ENCODE measurements around the gene IL17A. TPM values are rescaled to one million over a fixed set of nuclear protein-coding genes. Genes with fewer than 3 reads are reported as not detected.

IL17A gene
- total RNA-seq, 1 experiment from 2014 or later, result not detected

DNA sequence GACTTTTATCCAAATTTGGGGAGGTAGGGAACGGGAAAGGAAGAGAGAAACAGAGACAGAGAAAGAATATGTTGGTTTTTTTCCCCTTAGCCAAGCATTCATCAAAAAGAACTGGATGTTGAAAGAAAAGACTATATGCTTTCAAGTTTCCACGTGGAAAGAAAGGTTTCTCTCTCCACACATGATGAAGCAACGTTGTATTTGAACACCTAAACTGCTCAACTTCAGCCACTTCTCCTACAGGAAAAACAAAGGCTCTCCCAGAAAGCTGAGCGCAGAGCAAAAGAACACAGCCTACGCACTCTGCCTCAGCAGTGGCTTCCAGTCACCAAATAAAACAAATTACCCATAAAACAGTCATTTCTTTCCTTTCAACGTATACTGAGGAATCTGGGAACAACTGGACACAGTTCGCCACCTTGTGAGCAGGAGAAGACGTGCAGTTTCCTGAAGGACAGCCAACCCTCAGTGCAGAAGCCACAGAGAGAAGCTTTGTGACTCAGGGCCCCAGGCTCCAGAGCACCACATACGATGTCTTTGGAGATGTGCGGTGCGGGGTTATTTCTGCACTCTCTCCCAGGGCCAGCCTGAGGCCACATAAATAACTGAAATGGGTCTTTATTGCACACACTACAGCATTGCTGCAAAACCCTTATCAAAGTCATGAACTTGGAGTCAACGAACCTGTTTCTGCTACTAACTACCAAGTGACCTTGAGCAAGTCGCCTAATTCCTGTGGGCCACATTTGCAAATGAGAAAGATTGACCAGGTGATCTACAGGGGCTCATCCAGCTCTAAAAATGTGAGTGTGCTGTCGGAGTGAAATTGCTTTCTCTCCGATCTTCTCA is 48.0 kb downstream of the IL17A start:
- H3K4me3 ChIP-seq (ENCODE audit: low read depth in 2 of 2, low read length in 2 of 2), result no peak overlapping the region
- no peak overlapping the region for H3K27ac ChIP-seq (ENCODE audit: low read length)
- CTCF ChIA-PET, result interaction anchor here (0.5 to 0.6 kb wide), 2 partner anchors 71 to 659 kb away, joined by 3 read pairs; no protein-coding TSS in a partner anchor
- ATAC-seq, result peak; percentile 98
- no peaks in the 10 kb centered on the region; the same call in 1 of the 2 replicates for H3K4me1 ChIP-seq (ENCODE audit: control insufficient read depth, insufficient read depth, low read length)
- POLR2A ChIA-PET, result no interaction called here
- H3K9me3 ChIP-seq (ENCODE audit: control insufficient read depth, insufficient read depth, low read depth, low read length), result no peaks in the 10 kb centered on the region
- BruUV-seq (replicated peaks), result no TSS peak
- no peaks in the 10 kb centered on the region for H3K36me3 ChIP-seq (ENCODE audit: control insufficient read depth, insufficient read depth, low read length)
- peaks cover 12% of the 10 kb centered on the region for H3K27me3 ChIP-seq (ENCODE audit: control insufficient read depth, insufficient read depth, low read length)
- in situ Hi-C loops (cut with HindIII; ENCODE audit: low pct_unique_long_range_greater_than_20kb, low sequenced_read_pairs) (no loop called here), intact Hi-C loops (cut with micrococcal nuclease; ENCODE audit: unreplicated experiment) (loop anchor here (1.0 kb wide), 1 partner anchor 71 kb away; no protein-coding TSS in a partner anchor)
- TF ChIP-seq CTCF (IDR thresholded peaks at IDR 0.05) (peak; percentile 79), POLR2AphosphoS5 (IDR thresholded peaks at IDR 0.05; ENCODE audit: low read depth, low read length) (no peak)
- TF ChIP-seq, protein P1, sequence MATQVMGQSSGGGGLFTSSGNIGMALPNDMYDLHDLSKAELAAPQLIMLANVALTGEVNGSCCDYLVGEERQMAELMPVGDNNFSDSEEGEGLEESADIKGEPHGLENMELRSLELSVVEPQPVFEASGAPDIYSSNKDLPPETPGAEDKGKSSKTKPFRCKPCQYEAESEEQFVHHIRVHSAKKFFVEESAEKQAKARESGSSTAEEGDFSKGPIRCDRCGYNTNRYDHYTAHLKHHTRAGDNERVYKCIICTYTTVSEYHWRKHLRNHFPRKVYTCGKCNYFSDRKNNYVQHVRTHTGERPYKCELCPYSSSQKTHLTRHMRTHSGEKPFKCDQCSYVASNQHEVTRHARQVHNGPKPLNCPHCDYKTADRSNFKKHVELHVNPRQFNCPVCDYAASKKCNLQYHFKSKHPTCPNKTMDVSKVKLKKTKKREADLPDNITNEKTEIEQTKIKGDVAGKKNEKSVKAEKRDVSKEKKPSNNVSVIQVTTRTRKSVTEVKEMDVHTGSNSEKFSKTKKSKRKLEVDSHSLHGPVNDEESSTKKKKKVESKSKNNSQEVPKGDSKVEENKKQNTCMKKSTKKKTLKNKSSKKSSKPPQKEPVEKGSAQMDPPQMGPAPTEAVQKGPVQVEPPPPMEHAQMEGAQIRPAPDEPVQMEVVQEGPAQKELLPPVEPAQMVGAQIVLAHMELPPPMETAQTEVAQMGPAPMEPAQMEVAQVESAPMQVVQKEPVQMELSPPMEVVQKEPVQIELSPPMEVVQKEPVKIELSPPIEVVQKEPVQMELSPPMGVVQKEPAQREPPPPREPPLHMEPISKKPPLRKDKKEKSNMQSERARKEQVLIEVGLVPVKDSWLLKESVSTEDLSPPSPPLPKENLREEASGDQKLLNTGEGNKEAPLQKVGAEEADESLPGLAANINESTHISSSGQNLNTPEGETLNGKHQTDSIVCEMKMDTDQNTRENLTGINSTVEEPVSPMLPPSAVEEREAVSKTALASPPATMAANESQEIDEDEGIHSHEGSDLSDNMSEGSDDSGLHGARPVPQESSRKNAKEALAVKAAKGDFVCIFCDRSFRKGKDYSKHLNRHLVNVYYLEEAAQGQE (IDR thresholded peaks at IDR 0.05; ENCODE audit: insufficient read depth in 1 of 2, low read depth in 2 of 2, low read length in 1 of 2), result no peak
- DNase-seq (ENCODE audit: low read depth, low spot score), result peak; percentile 15

Small RNA genes lying within 50 kb of the gene (microRNA-seq; reads per million reads assigned to microRNA genes)
- not detected for gene MIR133B (ENCODE audit: unreplicated experiment)
- not detected for gene MIR206 (ENCODE audit: unreplicated experiment)

Other genes with a start within 250 kb of the IL17A start
- gene PKHD1, start 98.8 kb upstream of the IL17A start, total RNA-seq (2021; ENCODE audit: unreplicated experiment), result not detected
- gene IL17F, start 58.1 kb downstream of the IL17A start, total RNA-seq (2021; ENCODE audit: unreplicated experiment), result not detected
- gene MCM3, start 98.4 kb downstream of the IL17A start, total RNA-seq (2021; ENCODE audit: unreplicated experiment), result 107 TPM
- 3.6 TPM for gene PAQR8, start 175.8 kb downstream of the IL17A start, total RNA-seq (2021; ENCODE audit: unreplicated experiment)
- gene EFHC1, start 234.0 kb downstream of the IL17A start, total RNA-seq (2021; ENCODE audit: unreplicated experiment), result 24.6 TPM

Data from Panc1 (cell line).